HepG2 (cell line): ENCODE results near the gene TXN2. TPM values are rescaled to one million over a fixed set of nuclear protein-coding genes. Genes with fewer than 3 reads are reported as not detected.

Experiments
- ATAD3A ChIP-seq: sonication (generic); formaldehyde crosslinking; IDR thresholded peaks from 2 replicates; pipeline ENCODE4 v1.4.0; 2020; ENCODE audit warnings: missing genetic modification reagents
- BRD4 ChIP-seq: sonication (generic); formaldehyde crosslinking; IDR thresholded peaks from 2 replicates; pipeline ENCODE4 v1.4.0; 2020; ENCODE audit warnings: missing genetic modification reagents
- FOSL1 ChIP-seq: sonication (generic); formaldehyde crosslinking; IDR thresholded peaks from 2 replicates; pipeline ENCODE4 v1.9.0; 2021; ENCODE audit warnings: missing genetic modification reagents, borderline replicate concordance
- GATAD1 ChIP-seq: IDR thresholded peaks from 2 replicates; pipeline ENCODE4 v1.6.1; 2016; ENCODE audit warnings: missing genetic modification reagents, missing compliant biosample characterization
- GFI1 ChIP-seq: sonication (generic); formaldehyde crosslinking; IDR thresholded peaks from 2 replicates; pipeline ENCODE4 v1.5.0; 2020; ENCODE audit warnings: missing genetic modification reagents, mild to moderate bottlenecking, borderline replicate concordance
- HOXA7 ChIP-seq: sonication (generic); formaldehyde crosslinking; IDR thresholded peaks from 2 replicates; pipeline ENCODE4 v1.8.1; 2022; ENCODE audit warnings: mild to moderate bottlenecking, missing genetic modification reagents, moderate library complexity
- MAFF ChIP-seq: IDR thresholded peaks from 2 replicates; pipeline ENCODE4 v1.6.1; 2011; ENCODE audit warnings: low read depth, low read length, improper control_type of control experiment
- NFAT5 ChIP-seq: sonication (generic); formaldehyde crosslinking; IDR thresholded peaks from 2 replicates; pipeline ENCODE4 v1.4.0; 2020; ENCODE audit warnings: missing genetic modification reagents
- ONECUT2 ChIP-seq: sonication (generic); formaldehyde crosslinking; IDR thresholded peaks from 2 replicates; pipeline ENCODE4 v1.4.0; 2020; ENCODE audit warnings: missing genetic modification reagents
- PAX8 ChIP-seq: sonication (generic); formaldehyde crosslinking; IDR thresholded peaks from 2 replicates; pipeline ENCODE4 v1.8.0; 2022; ENCODE audit warnings: mild to moderate bottlenecking, missing genetic modification reagents, borderline replicate concordance
- PLRG1 ChIP-seq: fragments of 450-650 bp; conservative IDR thresholded peaks from 2 replicates; pipeline ENCODE4 v1.6.1; 2016
- RFX5 ChIP-seq: IDR thresholded peaks from 2 replicates; pipeline ENCODE4 v1.6.1; 2011; ENCODE audit warnings: low read depth, low read length, improper control_type of control experiment
- SATB2 ChIP-seq: sonication (generic); formaldehyde crosslinking; IDR thresholded peaks from 2 replicates; pipeline ENCODE4 v1.5.0; 2020; ENCODE audit warnings: missing genetic modification reagents
- ZNF143 ChIP-seq: sonication (generic); formaldehyde crosslinking; IDR thresholded peaks from 2 replicates; pipeline ENCODE4 v1.4.0; 2020; ENCODE audit warnings: missing genetic modification reagents
- ZNF605 ChIP-seq: sonication (generic); formaldehyde crosslinking; IDR thresholded peaks from 2 replicates; pipeline ENCODE4 v1.8.0; 2022; ENCODE audit warnings: mild to moderate bottlenecking, missing genetic modification reagents
- ZSCAN9 ChIP-seq: IDR thresholded peaks from 2 replicates; pipeline ENCODE4 v1.6.1; 2016; ENCODE audit warnings: borderline replicate concordance
- polyA plus RNA-seq, 8 experiments: library from polyadenylated mRNA; depleted of rRNA in 3 of 8; stranded (reverse) in 7 of 8; unstranded in 1 of 8; fragments of >200 nt; fragmentation: Illumina TruSeq in 4 of 8; extraction: Trizol in 4 of 8; gene quantifications; 2 replicates each; pipeline versions ENCODE4 v1.2.1 to v1.2.3, GENCODE V29; 2011 to 2016; ENCODE audit warnings: low read depth in 4 of 8, missing spikeins in 1 of 8, mixed read lengths in 1 of 8; ENCODE audit not compliant: insufficient read depth in 1 of 8
- total RNA-seq, 5 experiments: library from RNA; depleted of rRNA; stranded (reverse); fragments of >200 nt; fragmentation: Illumina TruSeq; extraction: Trizol; gene quantifications; 2 replicates each; pipeline ENCODE4 v1.2.3, GENCODE V29; 2016; ENCODE audit warnings: low read depth in 1 of 5
- TF ChIP-seq, protein P1 (sequence below): sonication (generic); formaldehyde crosslinking; IDR thresholded peaks from 2 replicates; pipeline ENCODE4 v1.4.0; 2020; ENCODE audit warnings: missing genetic modification reagents
- TF ChIP-seq, protein P2 (sequence below): sonication (generic); formaldehyde crosslinking; IDR thresholded peaks from 2 replicates; pipeline ENCODE4 v1.4.0; 2020; ENCODE audit warnings: missing genetic modification reagents, borderline replicate concordance

TXN2 gene
- total and polyA plus RNA-seq, 2 of the 13 experiments (the other 11 are each of a cell fraction or from before 2014, with no cell fraction given): 41.4 to 109 TPM

- TF ChIP-seq, protein P1, sequence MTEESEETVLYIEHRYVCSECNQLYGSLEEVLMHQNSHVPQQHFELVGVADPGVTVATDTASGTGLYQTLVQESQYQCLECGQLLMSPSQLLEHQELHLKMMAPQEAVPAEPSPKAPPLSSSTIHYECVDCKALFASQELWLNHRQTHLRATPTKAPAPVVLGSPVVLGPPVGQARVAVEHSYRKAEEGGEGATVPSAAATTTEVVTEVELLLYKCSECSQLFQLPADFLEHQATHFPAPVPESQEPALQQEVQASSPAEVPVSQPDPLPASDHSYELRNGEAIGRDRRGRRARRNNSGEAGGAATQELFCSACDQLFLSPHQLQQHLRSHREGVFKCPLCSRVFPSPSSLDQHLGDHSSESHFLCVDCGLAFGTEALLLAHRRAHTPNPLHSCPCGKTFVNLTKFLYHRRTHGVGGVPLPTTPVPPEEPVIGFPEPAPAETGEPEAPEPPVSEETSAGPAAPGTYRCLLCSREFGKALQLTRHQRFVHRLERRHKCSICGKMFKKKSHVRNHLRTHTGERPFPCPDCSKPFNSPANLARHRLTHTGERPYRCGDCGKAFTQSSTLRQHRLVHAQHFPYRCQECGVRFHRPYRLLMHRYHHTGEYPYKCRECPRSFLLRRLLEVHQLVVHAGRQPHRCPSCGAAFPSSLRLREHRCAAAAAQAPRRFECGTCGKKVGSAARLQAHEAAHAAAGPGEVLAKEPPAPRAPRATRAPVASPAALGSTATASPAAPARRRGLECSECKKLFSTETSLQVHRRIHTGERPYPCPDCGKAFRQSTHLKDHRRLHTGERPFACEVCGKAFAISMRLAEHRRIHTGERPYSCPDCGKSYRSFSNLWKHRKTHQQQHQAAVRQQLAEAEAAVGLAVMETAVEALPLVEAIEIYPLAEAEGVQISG (CRISPR knock-in tag): peak; percentile 85
- no peak for TF ChIP-seq ZSCAN9 (CRISPR knock-in tag)
- TF ChIP-seq, protein P2, sequence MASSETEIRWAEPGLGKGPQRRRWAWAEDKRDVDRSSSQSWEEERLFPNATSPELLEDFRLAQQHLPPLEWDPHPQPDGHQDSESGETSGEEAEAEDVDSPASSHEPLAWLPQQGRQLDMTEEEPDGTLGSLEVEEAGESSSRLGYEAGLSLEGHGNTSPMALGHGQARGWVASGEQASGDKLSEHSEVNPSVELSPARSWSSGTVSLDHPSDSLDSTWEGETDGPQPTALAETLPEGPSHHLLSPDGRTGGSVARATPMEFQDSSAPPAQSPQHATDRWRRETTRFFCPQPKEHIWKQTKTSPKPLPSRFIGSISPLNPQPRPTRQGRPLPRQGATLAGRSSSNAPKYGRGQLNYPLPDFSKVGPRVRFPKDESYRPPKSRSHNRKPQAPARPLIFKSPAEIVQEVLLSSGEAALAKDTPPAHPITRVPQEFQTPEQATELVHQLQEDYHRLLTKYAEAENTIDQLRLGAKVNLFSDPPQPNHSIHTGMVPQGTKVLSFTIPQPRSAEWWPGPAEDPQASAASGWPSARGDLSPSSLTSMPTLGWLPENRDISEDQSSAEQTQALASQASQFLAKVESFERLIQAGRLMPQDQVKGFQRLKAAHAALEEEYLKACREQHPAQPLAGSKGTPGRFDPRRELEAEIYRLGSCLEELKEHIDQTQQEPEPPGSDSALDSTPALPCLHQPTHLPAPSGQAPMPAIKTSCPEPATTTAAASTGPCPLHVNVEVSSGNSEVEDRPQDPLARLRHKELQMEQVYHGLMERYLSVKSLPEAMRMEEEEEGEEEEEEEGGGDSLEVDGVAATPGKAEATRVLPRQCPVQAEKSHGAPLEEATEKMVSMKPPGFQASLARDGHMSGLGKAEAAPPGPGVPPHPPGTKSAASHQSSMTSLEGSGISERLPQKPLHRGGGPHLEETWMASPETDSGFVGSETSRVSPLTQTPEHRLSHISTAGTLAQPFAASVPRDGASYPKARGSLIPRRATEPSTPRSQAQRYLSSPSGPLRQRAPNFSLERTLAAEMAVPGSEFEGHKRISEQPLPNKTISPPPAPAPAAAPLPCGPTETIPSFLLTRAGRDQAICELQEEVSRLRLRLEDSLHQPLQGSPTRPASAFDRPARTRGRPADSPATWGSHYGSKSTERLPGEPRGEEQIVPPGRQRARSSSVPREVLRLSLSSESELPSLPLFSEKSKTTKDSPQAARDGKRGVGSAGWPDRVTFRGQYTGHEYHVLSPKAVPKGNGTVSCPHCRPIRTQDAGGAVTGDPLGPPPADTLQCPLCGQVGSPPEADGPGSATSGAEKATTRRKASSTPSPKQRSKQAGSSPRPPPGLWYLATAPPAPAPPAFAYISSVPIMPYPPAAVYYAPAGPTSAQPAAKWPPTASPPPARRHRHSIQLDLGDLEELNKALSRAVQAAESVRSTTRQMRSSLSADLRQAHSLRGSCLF: no peak
- TF ChIP-seq NFAT5: 0 out of 2 replicates have a peak, but pooled peaks have one; percentile 40
- peak; percentile 95 for TF ChIP-seq GATAD1 (CRISPR knock-in tag)
- no peak for TF ChIP-seq PLRG1
- TF ChIP-seq BRD4 (CRISPR knock-in tag): 0 out of 2 replicates have a peak, but pooled peaks have one; percentile 61
- TF ChIP-seq PAX8 (CRISPR knock-in tag): 0 out of 2 replicates have a peak, but pooled peaks have one; percentile 17
- TF ChIP-seq ZNF143 (CRISPR knock-in tag): peak; percentile 47; the same call in 1 of the 2 replicates
- no peak for TF ChIP-seq SATB2 (CRISPR knock-in tag)
- no peak for TF ChIP-seq RFX5
- no peak for TF ChIP-seq ZNF605 (CRISPR knock-in tag)
- no peak for TF ChIP-seq MAFF
- TF ChIP-seq GFI1: no peak
- TF ChIP-seq FOSL1 (CRISPR knock-in tag): no peak
- TF ChIP-seq HOXA7 (CRISPR knock-in tag): no peak
- no peak for TF ChIP-seq ONECUT2 (CRISPR knock-in tag)
- TF ChIP-seq ATAD3A: no peak
These were observed at the start of gene TXN2 (continued) for GRCh38 chr22:36481393-36482168.
